ENCODE results near the gene VPS72. TPM values are rescaled to one million over a fixed set of nuclear protein-coding genes. Genes with fewer than 3 reads are reported as not detected.

VPS72 gene
- total RNA-seq, 1 experiment from 2014 or later, result 71.5 TPM

GRCh38 chr1:151159373-151159772, 30.6 kb downstream of the VPS72 start:
- Histone ChIP-seq H3K4me3 (ENCODE audit: low read depth in 2 of 2, low read length in 2 of 2) (no peak overlapping the region), H3K27ac (ENCODE audit: low read length) (no peak overlapping the region), H3K36me3 (ENCODE audit: control insufficient read depth, insufficient read depth, low read length) (no peaks in the 10 kb centered on the region; the same call in 1 of the 2 replicates), H3K27me3 (ENCODE audit: control insufficient read depth, insufficient read depth, low read length) (no peaks in the 10 kb centered on the region), H3K4me1 (ENCODE audit: control insufficient read depth, insufficient read depth, low read length) (peaks cover 2% of the 10 kb centered on the region), H3K9me3 (ENCODE audit: control insufficient read depth, insufficient read depth, low read depth, low read length) (no peaks in the 10 kb centered on the region)
- intact Hi-C loops (cut with micrococcal nuclease; ENCODE audit: unreplicated experiment), result no loop called here
- no TSS peak for BruUV-seq (replicated peaks)
- no peak for ATAC-seq
- TF ChIP-seq REST (IDR thresholded peaks at IDR 0.05; ENCODE audit: insufficient read depth in 1 of 2, low read depth in 2 of 2, low read length in 1 of 2) (no peak), SIN3A (IDR thresholded peaks at IDR 0.05; ENCODE audit: borderline replicate concordance, insufficient read depth, low read depth, low read length) (no peak), TCF7L2 (IDR thresholded peaks at IDR 0.05; ENCODE audit: low read depth, low read length) (no peak), CTCF (IDR thresholded peaks at IDR 0.05) (no peak), POLR2AphosphoS5 (IDR thresholded peaks at IDR 0.05; ENCODE audit: low read depth, low read length) (no peak)
- CTCF ChIA-PET, result interaction anchor here (0.6 kb wide), 1 partner anchor 64 kb away, joined by 5 read pairs; no protein-coding TSS in a partner anchor
- DNase-seq (ENCODE audit: low read depth, low spot score), result no peak
- in situ Hi-C loops (cut with HindIII; ENCODE audit: low pct_unique_long_range_greater_than_20kb, low sequenced_read_pairs), result no loop called here
- POLR2A ChIA-PET, result no interaction called here

GRCh38 chr1:151158751-151159251, 31.2 kb downstream of the VPS72 start:
- TF ChIP-seq TCF7L2 (IDR thresholded peaks at IDR 0.05; ENCODE audit: low read depth, low read length) (no peak), CTCF (IDR thresholded peaks at IDR 0.05) (no peak), SIN3A (IDR thresholded peaks at IDR 0.05; ENCODE audit: borderline replicate concordance, insufficient read depth, low read depth, low read length) (no peak), POLR2AphosphoS5 (IDR thresholded peaks at IDR 0.05; ENCODE audit: low read depth, low read length) (no peak), REST (IDR thresholded peaks at IDR 0.05; ENCODE audit: insufficient read depth in 1 of 2, low read depth in 2 of 2, low read length in 1 of 2) (no peak)
- no TSS peak for BruUV-seq (replicated peaks)
- no peak overlapping the region for H3K4me3 ChIP-seq (ENCODE audit: low read depth in 2 of 2, low read length in 2 of 2)
- H3K36me3 ChIP-seq (ENCODE audit: control insufficient read depth, insufficient read depth, low read length), result no peaks in the 10 kb centered on the region; the same call in 1 of the 2 replicates
- intact Hi-C loops (cut with micrococcal nuclease; ENCODE audit: unreplicated experiment), result no loop called here
- no peak for DNase-seq (ENCODE audit: low read depth, low spot score)
- in situ Hi-C loops (cut with HindIII; ENCODE audit: low pct_unique_long_range_greater_than_20kb, low sequenced_read_pairs), result no loop called here
- H3K9me3 ChIP-seq (ENCODE audit: control insufficient read depth, insufficient read depth, low read depth, low read length), result no peaks in the 10 kb centered on the region
- no peak for ATAC-seq
- ChIA-PET POLR2A (no interaction called here), CTCF (no interaction called here)
- no peaks in the 10 kb centered on the region for H3K4me1 ChIP-seq (ENCODE audit: control insufficient read depth, insufficient read depth, low read length)
- no peak overlapping the region for H3K27ac ChIP-seq (ENCODE audit: low read length)
- no peaks in the 10 kb centered on the region for H3K27me3 ChIP-seq (ENCODE audit: control insufficient read depth, insufficient read depth, low read length)

Measured in Panc1 (cell line).